ENCODE results near the gene AP2A2. TPM values are rescaled to one million over a fixed set of nuclear protein-coding genes. Genes with fewer than 3 reads are reported as not detected.

Gene AP2A2
- total RNA-seq, 1 donor from 2014 or later, result 92.0 TPM

GRCh38 chr11:1060852-1061616 lies 135.4 kb downstream of the AP2A2 start:
- Histone ChIP-seq H3K9me3 (no peaks in the 10 kb centered on the region), H3K27me3 (no peaks in the 10 kb centered on the region), H3K36me3 (no peaks in the 10 kb centered on the region), H3K4me3 (no peak overlapping the region), H3K4me1 (no peaks in the 10 kb centered on the region), H3K27ac (no peak overlapping the region)
- DNase-seq, result peak; percentile 63
- no peak for TF ChIP-seq CTCF (IDR thresholded peaks at IDR 0.05)
- peak; percentile 55 for ATAC-seq
- intact Hi-C loops (cut with DNase I), result no loop called here

Other genes starting within 250 kb of the AP2A2 start
- gene DEAF1, start 230.6 kb upstream of the AP2A2 start, total RNA-seq, result 27.1 TPM
- 33.2 TPM for gene TMEM80, start 230.1 kb upstream of the AP2A2 start, total RNA-seq
- gene EPS8L2, start 219.6 kb upstream of the AP2A2 start, total RNA-seq, result 155 TPM
- gene TALDO1, start 178.4 kb upstream of the AP2A2 start, total RNA-seq, result 196 TPM
- 62.5 TPM for gene GATD1, start 148.4 kb upstream of the AP2A2 start, total RNA-seq
- not detected for gene CEND1, start 135.8 kb upstream of the AP2A2 start, total RNA-seq
- gene SLC25A22, start 127.6 kb upstream of the AP2A2 start, total RNA-seq, result 20.8 TPM
- gene PIDD1, start 120.6 kb upstream of the AP2A2 start, total RNA-seq, result 13.1 TPM
- 1,548 TPM for gene RPLP2, start 115.9 kb upstream of the AP2A2 start, total RNA-seq
- gene PNPLA2, start 107.0 kb upstream of the AP2A2 start, total RNA-seq, result 143 TPM
- gene CRACR2B, start 98.0 kb upstream of the AP2A2 start, total RNA-seq, result 34.3 TPM
- gene CD151, start 92.9 kb upstream of the AP2A2 start, total RNA-seq, result 486 TPM
- gene POLR2L, start 83.3 kb upstream of the AP2A2 start, total RNA-seq, result 138 TPM
- gene TSPAN4, start 83.0 kb upstream of the AP2A2 start, total RNA-seq, result 167 TPM
- 52.9 TPM for gene CHID1, start 15.1 kb upstream of the AP2A2 start, total RNA-seq
- not detected for gene MUC6, start 110.8 kb downstream of the AP2A2 start, total RNA-seq
- gene MUC2, start 149.0 kb downstream of the AP2A2 start, total RNA-seq, result not detected
- not detected for gene MUC5AC, start 232.1 kb downstream of the AP2A2 start, total RNA-seq